HepG2 (cell line): ENCODE data around the gene GMEB2. TPM values are rescaled to one million over a fixed set of nuclear protein-coding genes. Genes with fewer than 3 reads are reported as not detected.
A peak's percentile ranks its signal among the peaks of the same experiment; 100 is the strongest.

Source experiments
- BHLHE40 ChIP-seq: IDR thresholded peaks from 2 replicates; pipeline ENCODE4 v1.6.1; 2011; ENCODE audit warnings: low read length, improper control_type of control experiment
- CENPX ChIP-seq: sonication (generic); formaldehyde crosslinking; IDR thresholded peaks from 2 replicates; pipeline ENCODE4 v1.9.0; 2021; ENCODE audit warnings: mild to moderate bottlenecking, missing genetic modification reagents, moderate library complexity
- CHCHD3 ChIP-seq: sonication (generic); formaldehyde crosslinking; IDR thresholded peaks from 2 replicates; pipeline ENCODE4 v1.8.0; 2022; ENCODE audit warnings: mild to moderate bottlenecking, missing genetic modification reagents, moderate library complexity
- HDAC1 ChIP-seq: sonication (generic); formaldehyde crosslinking; IDR thresholded peaks from 2 replicates; pipeline ENCODE4 v1.5.1; 2020; ENCODE audit warnings: mild to moderate bottlenecking, missing genetic modification reagents
- KMT2A ChIP-seq: sonication (generic); formaldehyde crosslinking; IDR thresholded peaks from 2 replicates; pipeline ENCODE4 v1.4.0; 2020; ENCODE audit warnings: missing genetic modification reagents
- MIXL1 ChIP-seq: IDR thresholded peaks from 2 replicates; pipeline ENCODE4 v1.6.1; 2016
- MXI1 ChIP-seq: IDR thresholded peaks from 3 replicates; pipeline ENCODE4 v1.6.1; 2012; ENCODE audit warnings: low read depth, low read length, inconsistent platforms, borderline replicate concordance
- NRL ChIP-seq: sonication (generic); formaldehyde crosslinking; IDR thresholded peaks from 2 replicates; pipeline ENCODE4 v1.5.0; 2020; ENCODE audit warnings: missing genetic modification reagents, mild to moderate bottlenecking, moderate library complexity, borderline replicate concordance
- RARA ChIP-seq: IDR thresholded peaks from 2 replicates; pipeline ENCODE4 v1.6.1; 2016; ENCODE audit warnings: missing genetic modification reagents, missing compliant biosample characterization
- RFX1 ChIP-seq: fragments of 450-650 bp; IDR thresholded peaks from 2 replicates; pipeline ENCODE4 v1.6.1; 2017
- RXRB ChIP-seq: IDR thresholded peaks from 2 replicates; pipeline ENCODE4 v1.6.1; 2016; ENCODE audit warnings: borderline replicate concordance, missing genetic modification reagents, missing compliant biosample characterization
- YY1 ChIP-seq: IDR thresholded peaks from 2 replicates; pipeline ENCODE4 v1.6.1; 2011; ENCODE audit warnings: low read length, low read depth, moderate library complexity, mild to moderate bottlenecking; ENCODE audit not compliant: insufficient read depth, insufficient replicate concordance
- ZKSCAN8 ChIP-seq: IDR thresholded peaks from 2 replicates; pipeline ENCODE4 v1.6.1; 2016; ENCODE audit warnings: borderline replicate concordance, missing genetic modification reagents, missing compliant biosample characterization
- ZNF333 ChIP-seq: sonication (generic); formaldehyde crosslinking; IDR thresholded peaks from 2 replicates; pipeline ENCODE4 v1.4.0; 2020; ENCODE audit warnings: mild to moderate bottlenecking, missing genetic modification reagents, borderline replicate concordance
- ZNF431 ChIP-seq: sonication (generic); formaldehyde crosslinking; IDR thresholded peaks from 2 replicates; pipeline ENCODE4 v1.9.0; 2022; ENCODE audit warnings: missing genetic modification reagents, low read depth, mild to moderate bottlenecking, borderline replicate concordance
- ZNF496 ChIP-seq: sonication (generic); formaldehyde crosslinking; IDR thresholded peaks from 2 replicates; pipeline ENCODE4 v1.8.1; 2023; ENCODE audit warnings: mild to moderate bottlenecking, moderate library complexity, missing genetic modification reagents; ENCODE audit not compliant: insufficient replicate concordance
- ZNF543 ChIP-seq: sonication (generic); formaldehyde crosslinking; IDR thresholded peaks from 2 replicates; pipeline ENCODE4 v1.4.0; 2020; ENCODE audit warnings: mild to moderate bottlenecking, missing genetic modification reagents
- ZNF792 ChIP-seq: IDR thresholded peaks from 2 replicates; pipeline ENCODE4 v1.6.1; 2016
- polyA plus RNA-seq, 8 experiments: library from polyadenylated mRNA; depleted of rRNA in 3 of 8; stranded (reverse) in 7 of 8; unstranded in 1 of 8; fragments of >200 nt; fragmentation: Illumina TruSeq in 4 of 8; extraction: Trizol in 4 of 8; gene quantifications; 2 replicates each; pipeline versions ENCODE4 v1.2.1 to v1.2.3, GENCODE V29; 2011 to 2016; ENCODE audit warnings: low read depth in 4 of 8, missing spikeins in 1 of 8, mixed read lengths in 1 of 8; ENCODE audit not compliant: insufficient read depth in 1 of 8
- total RNA-seq, 5 experiments: library from RNA; depleted of rRNA; stranded (reverse); fragments of >200 nt; fragmentation: Illumina TruSeq; extraction: Trizol; gene quantifications; 2 replicates each; pipeline ENCODE4 v1.2.3, GENCODE V29; 2016; ENCODE audit warnings: low read depth in 1 of 5
- TF ChIP-seq, protein P1 (sequence below): sonication (generic); formaldehyde crosslinking; conservative IDR thresholded peaks from 2 replicates; pipeline ENCODE4 v1.4.0; 2020; ENCODE audit warnings: missing genetic modification reagents
- TF ChIP-seq, protein P2 (sequence below): IDR thresholded peaks from 2 replicates; pipeline ENCODE4 v1.6.1; 2016; ENCODE audit warnings: low read depth
- TF ChIP-seq, protein P3 (sequence below): sonication (generic); formaldehyde crosslinking; IDR thresholded peaks from 2 replicates; pipeline ENCODE4 v1.4.0; 2020; ENCODE audit warnings: missing genetic modification reagents
- TF ChIP-seq, protein P4 (sequence below), 2 experiments: sonication (generic) in 1 of 2; formaldehyde crosslinking in 1 of 2; IDR thresholded peaks; 2 replicates each; pipeline versions ENCODE4 v1.4.0 to v1.6.1; 2018 to 2020; ENCODE audit warnings: missing genetic modification reagents in 2 of 2, borderline replicate concordance in 1 of 2, low read depth in 1 of 2, mild to moderate bottlenecking in 1 of 2, missing biosample characterization in 1 of 2

Gene GMEB2
- total and polyA plus RNA-seq, 2 of the 13 experiments (the other 11 are each of a cell fraction or from before 2014, with no cell fraction given): 10.6 to 12.4 TPM

DNA sequence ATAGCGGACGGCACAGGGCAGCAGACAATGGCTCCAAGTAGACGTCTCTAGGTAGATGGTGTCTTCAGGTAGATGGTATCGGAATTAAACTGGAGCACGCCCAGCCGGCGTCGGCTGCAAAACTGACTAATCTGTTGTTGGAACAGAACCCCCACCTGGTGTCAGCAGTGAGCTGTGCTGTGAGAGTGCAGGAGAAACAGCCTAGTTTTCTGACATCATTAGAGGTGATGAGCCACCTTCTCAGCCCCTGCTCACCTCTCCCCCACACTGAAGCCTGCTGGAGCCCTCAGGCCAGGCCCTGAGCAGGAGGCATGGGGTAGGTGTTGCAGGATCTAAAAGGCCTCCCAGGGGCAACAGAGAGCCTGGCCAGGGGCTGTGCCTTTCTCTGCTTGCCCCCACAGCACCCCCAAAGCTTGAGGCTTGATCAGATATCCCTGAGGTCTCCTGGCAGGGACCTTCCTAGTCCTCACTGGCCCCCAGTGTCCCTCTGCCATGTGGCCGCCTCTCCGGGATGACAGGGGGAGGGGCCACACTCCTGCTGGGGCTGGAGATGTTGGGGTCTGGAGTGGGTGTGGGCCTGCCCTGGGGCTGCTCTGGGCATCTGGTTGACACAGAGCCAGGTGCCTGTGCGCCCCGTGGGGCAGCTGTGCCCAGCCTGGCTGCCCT is 46.0 kb downstream of the GMEB2 start (continued):
- peak; percentile 56; the same call in 1 of the 2 replicates for TF ChIP-seq ZKSCAN8 (CRISPR knock-in tag)
- TF ChIP-seq ZNF431 (CRISPR knock-in tag): 0 out of 2 replicates have a peak, but pooled peaks have one; percentile 28
- TF ChIP-seq RFX1: no peak
- TF ChIP-seq, protein P1, sequence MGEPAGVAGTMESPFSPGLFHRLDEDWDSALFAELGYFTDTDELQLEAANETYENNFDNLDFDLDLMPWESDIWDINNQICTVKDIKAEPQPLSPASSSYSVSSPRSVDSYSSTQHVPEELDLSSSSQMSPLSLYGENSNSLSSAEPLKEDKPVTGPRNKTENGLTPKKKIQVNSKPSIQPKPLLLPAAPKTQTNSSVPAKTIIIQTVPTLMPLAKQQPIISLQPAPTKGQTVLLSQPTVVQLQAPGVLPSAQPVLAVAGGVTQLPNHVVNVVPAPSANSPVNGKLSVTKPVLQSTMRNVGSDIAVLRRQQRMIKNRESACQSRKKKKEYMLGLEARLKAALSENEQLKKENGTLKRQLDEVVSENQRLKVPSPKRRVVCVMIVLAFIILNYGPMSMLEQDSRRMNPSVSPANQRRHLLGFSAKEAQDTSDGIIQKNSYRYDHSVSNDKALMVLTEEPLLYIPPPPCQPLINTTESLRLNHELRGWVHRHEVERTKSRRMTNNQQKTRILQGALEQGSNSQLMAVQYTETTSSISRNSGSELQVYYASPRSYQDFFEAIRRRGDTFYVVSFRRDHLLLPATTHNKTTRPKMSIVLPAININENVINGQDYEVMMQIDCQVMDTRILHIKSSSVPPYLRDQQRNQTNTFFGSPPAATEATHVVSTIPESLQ (CRISPR knock-in tag): 0 out of 2 replicates have a peak, but pooled peaks have one; percentile 47
- peak; percentile 52; the same call in 1 of the 3 replicates for TF ChIP-seq MXI1
- peak; percentile 64; the same call in 1 of the 2 replicates for TF ChIP-seq NRL (CRISPR knock-in tag)
- no peak for TF ChIP-seq ZNF333 (CRISPR knock-in tag)
- peak; percentile 39; the same call in 1 of the 2 replicates for TF ChIP-seq BHLHE40
- TF ChIP-seq ZNF543 (CRISPR knock-in tag): 0 out of 2 replicates have a peak, but pooled peaks have one; percentile 30
- peak; percentile 57 for TF ChIP-seq RARA (CRISPR knock-in tag)
- TF ChIP-seq, protein P2, sequence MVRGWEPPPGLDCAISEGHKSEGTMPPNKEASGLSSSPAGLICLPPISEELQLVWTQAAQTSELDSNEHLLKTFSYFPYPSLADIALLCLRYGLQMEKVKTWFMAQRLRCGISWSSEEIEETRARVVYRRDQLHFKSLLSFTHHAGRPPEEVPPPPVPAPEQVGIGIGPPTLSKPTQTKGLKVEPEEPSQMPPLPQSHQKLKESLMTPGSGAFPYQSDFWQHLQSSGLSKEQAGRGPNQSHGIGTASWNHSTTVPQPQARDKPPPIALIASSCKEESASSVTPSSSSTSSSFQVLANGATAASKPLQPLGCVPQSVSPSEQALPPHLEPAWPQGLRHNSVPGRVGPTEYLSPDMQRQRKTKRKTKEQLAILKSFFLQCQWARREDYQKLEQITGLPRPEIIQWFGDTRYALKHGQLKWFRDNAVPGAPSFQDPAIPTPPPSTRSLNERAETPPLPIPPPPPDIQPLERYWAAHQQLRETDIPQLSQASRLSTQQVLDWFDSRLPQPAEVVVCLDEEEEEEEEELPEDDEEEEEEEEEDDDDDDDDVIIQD (CRISPR knock-in tag): 0 out of 2 replicates have a peak, but pooled peaks have one; percentile 35
- TF ChIP-seq, protein P3, sequence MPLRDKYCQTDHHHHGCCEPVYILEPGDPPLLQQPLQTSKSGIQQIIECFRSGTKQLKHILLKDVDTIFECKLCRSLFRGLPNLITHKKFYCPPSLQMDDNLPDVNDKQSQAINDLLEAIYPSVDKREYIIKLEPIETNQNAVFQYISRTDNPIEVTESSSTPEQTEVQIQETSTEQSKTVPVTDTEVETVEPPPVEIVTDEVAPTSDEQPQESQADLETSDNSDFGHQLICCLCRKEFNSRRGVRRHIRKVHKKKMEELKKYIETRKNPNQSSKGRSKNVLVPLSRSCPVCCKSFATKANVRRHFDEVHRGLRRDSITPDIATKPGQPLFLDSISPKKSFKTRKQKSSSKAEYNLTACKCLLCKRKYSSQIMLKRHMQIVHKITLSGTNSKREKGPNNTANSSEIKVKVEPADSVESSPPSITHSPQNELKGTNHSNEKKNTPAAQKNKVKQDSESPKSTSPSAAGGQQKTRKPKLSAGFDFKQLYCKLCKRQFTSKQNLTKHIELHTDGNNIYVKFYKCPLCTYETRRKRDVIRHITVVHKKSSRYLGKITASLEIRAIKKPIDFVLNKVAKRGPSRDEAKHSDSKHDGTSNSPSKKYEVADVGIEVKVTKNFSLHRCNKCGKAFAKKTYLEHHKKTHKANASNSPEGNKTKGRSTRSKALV (CRISPR knock-in tag): peak; percentile 73; the same call in 1 of the 2 replicates
- 0 out of 2 replicates have a peak, but pooled peaks have one; percentile 60 for TF ChIP-seq CHCHD3 (CRISPR knock-in tag)
- TF ChIP-seq ZNF792 (CRISPR knock-in tag): 0 out of 2 replicates have a peak, but pooled peaks have one; percentile 59
- TF ChIP-seq ZNF496 (CRISPR knock-in tag): no peak
- TF ChIP-seq KMT2A (CRISPR knock-in tag): 0 out of 2 replicates have a peak, but pooled peaks have one; percentile 24
- no peak for TF ChIP-seq CENPX
- 0 out of 2 replicates have a peak, but pooled peaks have one; percentile 53 for TF ChIP-seq HDAC1 (CRISPR knock-in tag)
- peak; percentile 13 for TF ChIP-seq YY1
- TF ChIP-seq, protein P4, sequence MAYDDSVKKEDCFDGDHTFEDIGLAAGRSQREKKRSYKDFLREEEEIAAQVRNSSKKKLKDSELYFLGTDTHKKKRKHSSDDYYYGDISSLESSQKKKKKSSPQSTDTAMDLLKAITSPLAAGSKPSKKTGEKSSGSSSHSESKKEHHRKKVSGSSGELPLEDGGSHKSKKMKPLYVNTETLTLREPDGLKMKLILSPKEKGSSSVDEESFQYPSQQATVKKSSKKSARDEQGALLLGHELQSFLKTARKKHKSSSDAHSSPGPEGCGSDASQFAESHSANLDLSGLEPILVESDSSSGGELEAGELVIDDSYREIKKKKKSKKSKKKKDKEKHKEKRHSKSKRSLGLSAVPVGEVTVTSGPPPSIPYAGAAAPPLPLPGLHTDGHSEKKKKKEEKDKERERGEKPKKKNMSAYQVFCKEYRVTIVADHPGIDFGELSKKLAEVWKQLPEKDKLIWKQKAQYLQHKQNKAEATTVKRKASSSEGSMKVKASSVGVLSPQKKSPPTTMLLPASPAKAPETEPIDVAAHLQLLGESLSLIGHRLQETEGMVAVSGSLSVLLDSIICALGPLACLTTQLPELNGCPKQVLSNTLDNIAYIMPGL (CRISPR knock-in tag; IDR thresholded peaks at IDR 0.05; ENCODE audit: borderline replicate concordance in 1 of 2, low read depth in 1 of 2): peak in 1 of 2 experiments; percentile 72; a peak in 2 of 4 replicates
- TF ChIP-seq RXRB (CRISPR knock-in tag): peak; percentile 52; the same call in 1 of the 2 replicates
- TF ChIP-seq MIXL1: peak; percentile 67
